Measurements from ENCODE around the gene C11orf68. TPM values are rescaled to one million over a fixed set of nuclear protein-coding genes. Genes with fewer than 3 reads are reported as not detected.

C11orf68 gene
- total and polyA plus RNA-seq, 10 of the 15 experiments (the other 5 are each of a cell fraction or from before 2014, with no cell fraction given), result 3.0 to 25.4 (median 16.7) TPM

DNA sequence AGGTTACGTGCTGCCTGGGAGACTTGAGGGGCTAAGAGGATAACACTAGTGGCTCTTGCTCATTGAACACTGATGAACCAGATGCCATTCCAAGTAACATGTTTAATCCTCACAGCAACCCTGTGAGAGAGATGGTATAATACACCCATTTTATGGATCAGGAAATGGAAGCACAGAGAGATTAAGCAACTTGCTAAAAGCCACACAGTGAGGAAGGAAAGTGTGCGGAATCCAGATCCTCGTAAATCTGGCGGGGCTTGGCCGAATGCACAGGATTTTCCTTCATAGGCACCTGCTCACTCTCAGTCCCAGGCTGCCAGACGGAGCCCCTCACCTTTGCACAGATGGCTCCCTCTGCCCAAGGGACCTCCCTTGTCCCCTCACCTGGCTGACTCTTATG is 11.0 kb downstream of the C11orf68 start:
- ATAC-seq (no peak), FAIRE-seq (no peak), DNase-seq (ENCODE audit: low read depth, low spot score) (no peak)
- TF ChIP-seq CHD4 (IDR thresholded peaks at IDR 0.05) (no peak), TCF7 (IDR thresholded peaks at IDR 0.05; ENCODE audit: borderline replicate concordance) (no peak), SUZ12 (IDR thresholded peaks at IDR 0.05; ENCODE audit: unreplicated experiment) (no peak)
- TF ChIP-seq, protein P1, sequence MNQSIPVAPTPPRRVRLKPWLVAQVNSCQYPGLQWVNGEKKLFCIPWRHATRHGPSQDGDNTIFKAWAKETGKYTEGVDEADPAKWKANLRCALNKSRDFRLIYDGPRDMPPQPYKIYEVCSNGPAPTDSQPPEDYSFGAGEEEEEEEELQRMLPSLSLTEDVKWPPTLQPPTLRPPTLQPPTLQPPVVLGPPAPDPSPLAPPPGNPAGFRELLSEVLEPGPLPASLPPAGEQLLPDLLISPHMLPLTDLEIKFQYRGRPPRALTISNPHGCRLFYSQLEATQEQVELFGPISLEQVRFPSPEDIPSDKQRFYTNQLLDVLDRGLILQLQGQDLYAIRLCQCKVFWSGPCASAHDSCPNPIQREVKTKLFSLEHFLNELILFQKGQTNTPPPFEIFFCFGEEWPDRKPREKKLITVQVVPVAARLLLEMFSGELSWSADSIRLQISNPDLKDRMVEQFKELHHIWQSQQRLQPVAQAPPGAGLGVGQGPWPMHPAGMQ (IDR thresholded peaks at IDR 0.05; ENCODE audit: borderline replicate concordance), result no peak
- Histone ChIP-seq H3K27me3 (replicated peaks in 1 of 2; ENCODE audit: control insufficient read depth in 2 of 2, insufficient read depth in 2 of 2, low read length in 1 of 2) (no peaks in the 10 kb centered on the region; a peak in 1 of 4 replicates), H3K9me3 (replicated peaks; ENCODE audit: control insufficient read depth, insufficient read depth, low read length) (no peaks in the 10 kb centered on the region), H3K79me2 (ENCODE audit: control insufficient read depth, insufficient read depth, low read length) (no peaks in the 10 kb centered on the region), H3K4me1 (ENCODE audit: control insufficient read depth, insufficient read depth, low read length) (peaks cover 23% of the 10 kb centered on the region), H3K36me3 (ENCODE audit: control insufficient read depth in 2 of 2, insufficient read depth in 2 of 2, low read length in 1 of 2) (no peaks in the 10 kb centered on the region), H2AFZ (ENCODE audit: control insufficient read depth, low read depth, low read length) (no peak overlapping the region), H3K4me2 (ENCODE audit: control insufficient read depth, insufficient read depth) (no peak overlapping the region), H3K9ac (ENCODE audit: control insufficient read depth, insufficient read depth, low read length) (no peak overlapping the region), H3K4me3 (no peak overlapping the region), H4K20me1 (ENCODE audit: control insufficient read depth, insufficient read depth) (no peaks in the 10 kb centered on the region), H3K27ac (ENCODE audit: control insufficient read depth, insufficient read depth) (no peak overlapping the region)
- SMC1A ChIA-PET (ENCODE audit: uncharacterized antibody, unreplicated experiment), result no interaction called here
- POLR2A ChIA-PET, result no interaction called here
- CTCF ChIA-PET, result interaction anchor here (6.5 kb wide), 1 partner anchor 20 kb away, joined by 89 read pairs; the partner anchor contains the start of genes CCDC85B and FIBP
- RAD21 ChIA-PET (ENCODE audit: unreplicated experiment), result interaction anchor here (1.6 kb wide), 1 partner anchor 9 kb away, joined by 5 read pairs; no protein-coding TSS in a partner anchor
- in situ Hi-C loops (cut with MboI) (no loop called here), intact Hi-C loops (cut with micrococcal nuclease; ENCODE audit: unreplicated experiment) (no loop called here)
- no TSS peak for BruUV-seq (replicated peaks)
- WGBS (ENCODE audit: insufficient coverage, insufficient replicate concordance, low lambda C conversion rate, missing lambda C conversion rate), result 85% methylated on average over 6 of the region's 6 CpGs

DNA sequence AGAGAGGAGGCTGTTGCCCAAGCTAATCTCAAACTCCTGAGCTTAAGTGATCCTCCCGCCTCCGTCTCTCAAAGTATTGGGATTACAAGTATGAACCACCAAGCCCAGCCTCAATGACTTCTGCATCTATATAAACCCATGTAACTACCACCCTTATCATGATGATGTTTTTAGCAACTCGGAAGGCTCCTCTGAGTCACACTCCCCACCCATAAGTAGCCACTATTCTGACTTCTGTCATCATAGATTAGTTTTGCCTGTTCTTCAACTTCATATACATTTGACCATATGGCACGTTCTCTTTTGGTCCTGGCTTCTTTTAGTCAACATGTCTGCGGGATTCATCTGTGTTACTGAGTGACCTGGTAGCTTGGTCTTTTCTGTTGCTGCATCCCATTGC is 12.3 kb downstream of the C11orf68 start:
- H3K9ac ChIP-seq (ENCODE audit: control insufficient read depth, insufficient read depth, low read length), result no peak overlapping the region
- in situ Hi-C loops (cut with MboI) (no loop called here), intact Hi-C loops (cut with micrococcal nuclease; ENCODE audit: unreplicated experiment) (no loop called here)
- ChIA-PET RAD21 (ENCODE audit: unreplicated experiment) (interaction anchor here (0.6 kb wide), 1 partner anchor 18 kb away, joined by 5 read pairs; the partner anchor contains the start of gene FIBP), POLR2A (interaction anchor here (0.7 to 1.2 kb wide), 3 partner anchors 14 to 142 kb away, joined by 3 to 4 read pairs (median 3); no protein-coding TSS in a partner anchor), CTCF (interaction anchor here (1.1 to 1.8 kb wide), 3 partner anchors 12 to 116 kb away, joined by 4 read pairs; partner anchors contain the start of gene C11orf68), SMC1A (ENCODE audit: uncharacterized antibody, unreplicated experiment) (interaction anchor here (1.1 to 1.7 kb wide), 4 partner anchors 9 to 18 kb away, joined by 4 to 6 read pairs (median 5); partner anchors contain the start of gene FIBP)
- H3K27ac ChIP-seq (ENCODE audit: control insufficient read depth, insufficient read depth), result no peak overlapping the region
- no peaks in the 10 kb centered on the region for H4K20me1 ChIP-seq (ENCODE audit: control insufficient read depth, insufficient read depth)
- no peak for FAIRE-seq
- no peaks in the 10 kb centered on the region for H3K9me3 ChIP-seq (replicated peaks; ENCODE audit: control insufficient read depth, insufficient read depth, low read length)
- H3K4me2 ChIP-seq (ENCODE audit: control insufficient read depth, insufficient read depth), result no peak overlapping the region
- peaks cover 11% of the 10 kb centered on the region for H3K4me1 ChIP-seq (ENCODE audit: control insufficient read depth, insufficient read depth, low read length)
- no peaks in the 10 kb centered on the region for H3K79me2 ChIP-seq (ENCODE audit: control insufficient read depth, insufficient read depth, low read length)
- no peak overlapping the region for H2AFZ ChIP-seq (ENCODE audit: control insufficient read depth, low read depth, low read length)
- no peak for ATAC-seq
- H3K27me3 ChIP-seq (replicated peaks in 1 of 2; ENCODE audit: control insufficient read depth in 2 of 2, insufficient read depth in 2 of 2, low read length in 1 of 2), result no peaks in the 10 kb centered on the region; a peak in 1 of 4 replicates
- 83% methylated on average over 5 of the region's 5 CpGs for WGBS (ENCODE audit: insufficient coverage, insufficient replicate concordance, low lambda C conversion rate, missing lambda C conversion rate)
- DNase-seq (ENCODE audit: low read depth, low spot score), result no peak
- no peaks in the 10 kb centered on the region for H3K36me3 ChIP-seq (ENCODE audit: control insufficient read depth in 2 of 2, insufficient read depth in 2 of 2, low read length in 1 of 2)
- BruUV-seq (replicated peaks), result no TSS peak
- no peak overlapping the region for H3K4me3 ChIP-seq
- TF ChIP-seq SMAD5 (IDR thresholded peaks at IDR 0.05; ENCODE audit: low read depth) (no peak), TCF7 (IDR thresholded peaks at IDR 0.05; ENCODE audit: borderline replicate concordance) (no peak), JUNB (IDR thresholded peaks at IDR 0.05) (no peak), NRF1 (conservative IDR thresholded peaks at IDR 0.05; ENCODE audit: low read depth, low read length) (no peak), POLR2A (IDR thresholded peaks at IDR 0.05; ENCODE audit: low read depth, low read length) (no peak)
- TF ChIP-seq, protein P2, sequence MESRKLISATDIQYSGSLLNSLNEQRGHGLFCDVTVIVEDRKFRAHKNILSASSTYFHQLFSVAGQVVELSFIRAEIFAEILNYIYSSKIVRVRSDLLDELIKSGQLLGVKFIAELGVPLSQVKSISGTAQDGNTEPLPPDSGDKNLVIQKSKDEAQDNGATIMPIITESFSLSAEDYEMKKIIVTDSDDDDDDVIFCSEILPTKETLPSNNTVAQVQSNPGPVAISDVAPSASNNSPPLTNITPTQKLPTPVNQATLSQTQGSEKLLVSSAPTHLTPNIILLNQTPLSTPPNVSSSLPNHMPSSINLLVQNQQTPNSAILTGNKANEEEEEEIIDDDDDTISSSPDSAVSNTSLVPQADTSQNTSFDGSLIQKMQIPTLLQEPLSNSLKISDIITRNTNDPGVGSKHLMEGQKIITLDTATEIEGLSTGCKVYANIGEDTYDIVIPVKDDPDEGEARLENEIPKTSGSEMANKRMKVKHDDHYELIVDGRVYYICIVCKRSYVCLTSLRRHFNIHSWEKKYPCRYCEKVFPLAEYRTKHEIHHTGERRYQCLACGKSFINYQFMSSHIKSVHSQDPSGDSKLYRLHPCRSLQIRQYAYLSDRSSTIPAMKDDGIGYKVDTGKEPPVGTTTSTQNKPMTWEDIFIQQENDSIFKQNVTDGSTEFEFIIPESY (IDR thresholded peaks at IDR 0.05), result no peak
- TF ChIP-seq, protein P3, sequence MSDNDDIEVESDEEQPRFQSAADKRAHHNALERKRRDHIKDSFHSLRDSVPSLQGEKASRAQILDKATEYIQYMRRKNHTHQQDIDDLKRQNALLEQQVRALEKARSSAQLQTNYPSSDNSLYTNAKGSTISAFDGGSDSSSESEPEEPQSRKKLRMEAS (IDR thresholded peaks at IDR 0.05; ENCODE audit: low read depth, low read length), result no peak
- TF ChIP-seq, protein P4, sequence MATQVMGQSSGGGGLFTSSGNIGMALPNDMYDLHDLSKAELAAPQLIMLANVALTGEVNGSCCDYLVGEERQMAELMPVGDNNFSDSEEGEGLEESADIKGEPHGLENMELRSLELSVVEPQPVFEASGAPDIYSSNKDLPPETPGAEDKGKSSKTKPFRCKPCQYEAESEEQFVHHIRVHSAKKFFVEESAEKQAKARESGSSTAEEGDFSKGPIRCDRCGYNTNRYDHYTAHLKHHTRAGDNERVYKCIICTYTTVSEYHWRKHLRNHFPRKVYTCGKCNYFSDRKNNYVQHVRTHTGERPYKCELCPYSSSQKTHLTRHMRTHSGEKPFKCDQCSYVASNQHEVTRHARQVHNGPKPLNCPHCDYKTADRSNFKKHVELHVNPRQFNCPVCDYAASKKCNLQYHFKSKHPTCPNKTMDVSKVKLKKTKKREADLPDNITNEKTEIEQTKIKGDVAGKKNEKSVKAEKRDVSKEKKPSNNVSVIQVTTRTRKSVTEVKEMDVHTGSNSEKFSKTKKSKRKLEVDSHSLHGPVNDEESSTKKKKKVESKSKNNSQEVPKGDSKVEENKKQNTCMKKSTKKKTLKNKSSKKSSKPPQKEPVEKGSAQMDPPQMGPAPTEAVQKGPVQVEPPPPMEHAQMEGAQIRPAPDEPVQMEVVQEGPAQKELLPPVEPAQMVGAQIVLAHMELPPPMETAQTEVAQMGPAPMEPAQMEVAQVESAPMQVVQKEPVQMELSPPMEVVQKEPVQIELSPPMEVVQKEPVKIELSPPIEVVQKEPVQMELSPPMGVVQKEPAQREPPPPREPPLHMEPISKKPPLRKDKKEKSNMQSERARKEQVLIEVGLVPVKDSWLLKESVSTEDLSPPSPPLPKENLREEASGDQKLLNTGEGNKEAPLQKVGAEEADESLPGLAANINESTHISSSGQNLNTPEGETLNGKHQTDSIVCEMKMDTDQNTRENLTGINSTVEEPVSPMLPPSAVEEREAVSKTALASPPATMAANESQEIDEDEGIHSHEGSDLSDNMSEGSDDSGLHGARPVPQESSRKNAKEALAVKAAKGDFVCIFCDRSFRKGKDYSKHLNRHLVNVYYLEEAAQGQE (IDR thresholded peaks at IDR 0.05; ENCODE audit: low read depth, low read length), result no peak

Measured in GM12878 (cell line).